GM23338 (cell line): Measurements from ENCODE around the gene RGSL1. TPM values are rescaled to one million over a fixed set of nuclear protein-coding genes. Genes with fewer than 3 reads are reported as not detected.

Experiments
- ATAC-seq: fragments of 200-7000 bp; cut with Tn5 transposase; 3 replicates; pipeline ENCODE4 v1.9.1; 2020
- DNase-seq: peaks from one replicate; pipeline ENCODE4 v3.0.0-alpha.2; 2015; ENCODE audit warnings: low spot score
- H2AFZ ChIP-seq: fragments of 200-600 bp; sonication (generic); 2 replicates; pipeline ENCODE4 v1.8.0; 2016; ENCODE audit warnings: antibody characterized with exemption, mild to moderate bottlenecking, moderate library complexity
- H3F3A ChIP-seq: fragments of 200-600 bp; sonication (generic); replicated peaks from 2 replicates; pipeline ENCODE4 v1.8.0; 2017; ENCODE audit warnings: antibody characterized with exemption, mixed run types, low read depth
- H3K27ac ChIP-seq: fragments of 200-600 bp; sonication (generic); 2 replicates; pipeline ENCODE4 v1.6.1; 2016; ENCODE audit warnings: low read depth
- H3K27me3 ChIP-seq: fragments of 200-600 bp; sonication (generic); 2 replicates; pipeline ENCODE4 v1.8.0; 2016; ENCODE audit warnings: mild to moderate bottlenecking, mixed run types, moderate library complexity; ENCODE audit not compliant: insufficient read depth
- H3K36me3 ChIP-seq: fragments of 200-600 bp; sonication (generic); 2 replicates; pipeline ENCODE4 v1.8.0; 2016; ENCODE audit warnings: mild to moderate bottlenecking; ENCODE audit not compliant: insufficient read depth
- H3K4me1 ChIP-seq: fragments of 200-600 bp; sonication (generic); 2 replicates; pipeline ENCODE4 v1.8.0; 2016; ENCODE audit warnings: mild to moderate bottlenecking, moderate library complexity; ENCODE audit not compliant: insufficient read depth
- H3K4me2 ChIP-seq: fragments of 200-600 bp; sonication (generic); 2 replicates; pipeline ENCODE4 v1.7.1; 2017; ENCODE audit warnings: mixed run types
- H3K4me3 ChIP-seq: fragments of 200-600 bp; sonication (generic); 2 replicates; pipeline ENCODE4 v1.6.1; 2016; ENCODE audit warnings: mixed run types
- H3K79me2 ChIP-seq: fragments of 200-600 bp; sonication (generic); replicated peaks from 2 replicates; pipeline ENCODE4 v1.8.0; 2017; ENCODE audit warnings: mild to moderate bottlenecking; ENCODE audit not compliant: insufficient read depth
- H3K9me2 ChIP-seq: fragments of 200-600 bp; sonication (generic); 2 replicates; pipeline ENCODE4 v1.8.0; 2017; ENCODE audit not compliant: insufficient read depth
- H4K20me1 ChIP-seq: fragments of 200-600 bp; sonication (generic); replicated peaks from 2 replicates; pipeline ENCODE4 v1.8.0; 2017; ENCODE audit warnings: mild to moderate bottlenecking; ENCODE audit not compliant: insufficient read depth
- H3K27ac Mint-ChIP-seq: 2 replicates; pipeline ENCODE4 v1.8.0; 2020; ENCODE audit warnings: inconsistent platforms, mild to moderate bottlenecking, moderate library complexity, mixed read lengths
- H3K27me3 Mint-ChIP-seq: 3 replicates; pipeline ENCODE4 v1.8.0; 2022; ENCODE audit warnings: low read depth, mild to moderate bottlenecking, moderate library complexity, mixed read lengths, inconsistent platforms; ENCODE audit not compliant: insufficient read depth, poor library complexity
- H3K36me3 Mint-ChIP-seq: 3 replicates; pipeline ENCODE4 v1.8.0; 2021; ENCODE audit warnings: low read depth, mild to moderate bottlenecking, inconsistent platforms, moderate library complexity, mixed read lengths
- H3K4me1 Mint-ChIP-seq: 3 replicates; pipeline ENCODE4 v1.8.0; 2020; ENCODE audit warnings: mild to moderate bottlenecking, inconsistent platforms, mixed read lengths
- H3K4me3 Mint-ChIP-seq: 3 replicates; pipeline ENCODE4 v1.8.0; 2021; ENCODE audit warnings: moderate library complexity, mild to moderate bottlenecking, inconsistent platforms, mixed read lengths
- H3K9me3 Mint-ChIP-seq: 3 replicates; pipeline ENCODE4 v1.8.0; 2020; ENCODE audit warnings: moderate library complexity, mild to moderate bottlenecking, inconsistent platforms, mixed read lengths
- CREB1 ChIP-seq: fragments of 250-450 bp; sonication (Bioruptor Pico); IDR thresholded peaks from 2 replicates; pipeline ENCODE4 v1.5.0; 2020; ENCODE audit warnings: low read depth, mild to moderate bottlenecking, moderate library complexity
- EZH2 ChIP-seq: fragments of 200-600 bp; sonication (generic); IDR thresholded peaks from one replicate; pipeline ENCODE4 v1.8.0; 2017; ENCODE audit warnings: antibody characterized with exemption, mild to moderate bottlenecking, low read depth; ENCODE audit not compliant: unreplicated experiment
- EZH2phosphoT487 ChIP-seq: fragments of 200-600 bp; sonication (generic); IDR thresholded peaks from one replicate; pipeline ENCODE4 v1.8.1; 2018; ENCODE audit warnings: antibody characterized with exemption; ENCODE audit not compliant: unreplicated experiment
- JUNB ChIP-seq: IDR thresholded peaks from one replicate; pipeline ENCODE4 v1.6.1; 2016; ENCODE audit warnings: antibody characterized with exemption; ENCODE audit not compliant: unreplicated experiment
- NANOG ChIP-seq: IDR thresholded peaks from 2 replicates; pipeline ENCODE4 v1.6.1; 2016; ENCODE audit warnings: antibody characterized with exemption, borderline replicate concordance
- POLR2AphosphoS5 ChIP-seq: IDR thresholded peaks from 2 replicates; pipeline ENCODE4 v1.6.1; 2016; ENCODE audit warnings: antibody characterized with exemption, low read depth
- STAT1 ChIP-seq: IDR thresholded peaks from one replicate; pipeline ENCODE4 v1.6.1; 2016; ENCODE audit warnings: antibody characterized with exemption; ENCODE audit not compliant: unreplicated experiment
- ZNF114 ChIP-seq: fragments of 250-450 bp; sonication (Bioruptor Pico); IDR thresholded peaks from 2 replicates; pipeline ENCODE4 v1.5.0; 2020; ENCODE audit warnings: mild to moderate bottlenecking, moderate library complexity
- ZNF331 ChIP-seq: fragments of 250-450 bp; sonication (Bioruptor Pico); IDR thresholded peaks from 2 replicates; pipeline ENCODE4 v1.5.0; 2020; ENCODE audit warnings: low read depth, mild to moderate bottlenecking, moderate library complexity
- polyA plus RNA-seq: library from polyadenylated mRNA; unstranded; fragments of >200 nt; fragmentation: Nextera tagmentation; extraction: Ambion mirVana; gene quantifications from 2 replicates; pipeline ENCODE4 v1.2.1, GENCODE V29; 2016
- total RNA-seq: library from RNA; depleted of rRNA; stranded (reverse); fragments of >200 nt; shearing (Covaris generic); gene quantifications from 2 replicates; pipeline ENCODE4 v1.2.3, GENCODE V29; 2014
- TF ChIP-seq, protein P1 (sequence below): IDR thresholded peaks from 2 replicates; pipeline ENCODE4 v1.6.1; 2016; ENCODE audit warnings: antibody characterized with exemption
- TF ChIP-seq, protein P2 (sequence below): IDR thresholded peaks from one replicate; pipeline ENCODE4 v1.6.1; 2018; ENCODE audit warnings: antibody characterized with exemption; ENCODE audit not compliant: unreplicated experiment
- TF ChIP-seq, protein P3 (sequence below), 2 experiments: fragments of 200-600 bp in 1 of 2; sonication (generic) in 1 of 2; conservative IDR thresholded peaks; 2 replicates each; pipeline versions ENCODE4 v1.5.1 to v1.6.1; 2016 to 2017; ENCODE audit warnings: antibody characterized with exemption in 2 of 2, low read depth in 2 of 2, mild to moderate bottlenecking in 2 of 2, moderate library complexity in 1 of 2
- TF ChIP-seq, protein P4 (sequence below): fragments of 250-450 bp; sonication (Bioruptor Pico); IDR thresholded peaks from 2 replicates; pipeline ENCODE4 v1.5.0; 2020; ENCODE audit warnings: mild to moderate bottlenecking, moderate library complexity

The RGSL1 gene
- total and polyA plus RNA-seq, 2 experiments from 2014 or later, result not detected

DNA sequence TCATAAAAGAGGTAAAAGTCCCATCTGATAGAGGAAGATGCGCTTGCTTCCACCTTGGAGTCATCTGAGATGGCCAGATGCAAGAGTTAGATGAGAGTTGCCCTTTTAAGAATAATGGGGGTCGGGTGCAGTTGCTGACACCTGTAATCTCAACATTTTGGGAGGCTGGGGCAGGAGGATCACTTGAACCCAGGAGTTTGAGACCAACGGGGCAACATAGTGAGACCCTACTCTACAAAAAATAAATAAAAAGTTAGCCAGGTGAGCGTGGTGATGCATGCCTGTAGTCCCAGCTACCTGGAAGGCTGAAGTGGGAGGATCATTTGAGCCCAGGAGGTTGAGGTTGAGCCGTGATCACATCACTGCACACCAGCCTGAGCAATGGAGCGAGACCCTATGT lies 36.0 kb upstream of the RGSL1 start:
- H3K27ac ChIP-seq, result no peak overlapping the region
- ATAC-seq (no peak), DNase-seq (no peak)
- H3K4me1 ChIP-seq, result no peaks in the 10 kb centered on the region
- H2AFZ ChIP-seq, result no peak overlapping the region
- no peak overlapping the region for H3K4me2 ChIP-seq
- TF ChIP-seq, protein P1, sequence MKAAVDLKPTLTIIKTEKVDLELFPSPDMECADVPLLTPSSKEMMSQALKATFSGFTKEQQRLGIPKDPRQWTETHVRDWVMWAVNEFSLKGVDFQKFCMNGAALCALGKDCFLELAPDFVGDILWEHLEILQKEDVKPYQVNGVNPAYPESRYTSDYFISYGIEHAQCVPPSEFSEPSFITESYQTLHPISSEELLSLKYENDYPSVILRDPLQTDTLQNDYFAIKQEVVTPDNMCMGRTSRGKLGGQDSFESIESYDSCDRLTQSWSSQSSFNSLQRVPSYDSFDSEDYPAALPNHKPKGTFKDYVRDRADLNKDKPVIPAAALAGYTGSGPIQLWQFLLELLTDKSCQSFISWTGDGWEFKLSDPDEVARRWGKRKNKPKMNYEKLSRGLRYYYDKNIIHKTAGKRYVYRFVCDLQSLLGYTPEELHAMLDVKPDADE, result no peak
- TF ChIP-seq, protein P2, sequence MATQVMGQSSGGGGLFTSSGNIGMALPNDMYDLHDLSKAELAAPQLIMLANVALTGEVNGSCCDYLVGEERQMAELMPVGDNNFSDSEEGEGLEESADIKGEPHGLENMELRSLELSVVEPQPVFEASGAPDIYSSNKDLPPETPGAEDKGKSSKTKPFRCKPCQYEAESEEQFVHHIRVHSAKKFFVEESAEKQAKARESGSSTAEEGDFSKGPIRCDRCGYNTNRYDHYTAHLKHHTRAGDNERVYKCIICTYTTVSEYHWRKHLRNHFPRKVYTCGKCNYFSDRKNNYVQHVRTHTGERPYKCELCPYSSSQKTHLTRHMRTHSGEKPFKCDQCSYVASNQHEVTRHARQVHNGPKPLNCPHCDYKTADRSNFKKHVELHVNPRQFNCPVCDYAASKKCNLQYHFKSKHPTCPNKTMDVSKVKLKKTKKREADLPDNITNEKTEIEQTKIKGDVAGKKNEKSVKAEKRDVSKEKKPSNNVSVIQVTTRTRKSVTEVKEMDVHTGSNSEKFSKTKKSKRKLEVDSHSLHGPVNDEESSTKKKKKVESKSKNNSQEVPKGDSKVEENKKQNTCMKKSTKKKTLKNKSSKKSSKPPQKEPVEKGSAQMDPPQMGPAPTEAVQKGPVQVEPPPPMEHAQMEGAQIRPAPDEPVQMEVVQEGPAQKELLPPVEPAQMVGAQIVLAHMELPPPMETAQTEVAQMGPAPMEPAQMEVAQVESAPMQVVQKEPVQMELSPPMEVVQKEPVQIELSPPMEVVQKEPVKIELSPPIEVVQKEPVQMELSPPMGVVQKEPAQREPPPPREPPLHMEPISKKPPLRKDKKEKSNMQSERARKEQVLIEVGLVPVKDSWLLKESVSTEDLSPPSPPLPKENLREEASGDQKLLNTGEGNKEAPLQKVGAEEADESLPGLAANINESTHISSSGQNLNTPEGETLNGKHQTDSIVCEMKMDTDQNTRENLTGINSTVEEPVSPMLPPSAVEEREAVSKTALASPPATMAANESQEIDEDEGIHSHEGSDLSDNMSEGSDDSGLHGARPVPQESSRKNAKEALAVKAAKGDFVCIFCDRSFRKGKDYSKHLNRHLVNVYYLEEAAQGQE, result no peak
- TF ChIP-seq JUNB, result no peak
- no peak for TF ChIP-seq EZH2
- no peak for TF ChIP-seq ZNF114
- TF ChIP-seq NANOG, result no peak
- TF ChIP-seq, protein P3, sequence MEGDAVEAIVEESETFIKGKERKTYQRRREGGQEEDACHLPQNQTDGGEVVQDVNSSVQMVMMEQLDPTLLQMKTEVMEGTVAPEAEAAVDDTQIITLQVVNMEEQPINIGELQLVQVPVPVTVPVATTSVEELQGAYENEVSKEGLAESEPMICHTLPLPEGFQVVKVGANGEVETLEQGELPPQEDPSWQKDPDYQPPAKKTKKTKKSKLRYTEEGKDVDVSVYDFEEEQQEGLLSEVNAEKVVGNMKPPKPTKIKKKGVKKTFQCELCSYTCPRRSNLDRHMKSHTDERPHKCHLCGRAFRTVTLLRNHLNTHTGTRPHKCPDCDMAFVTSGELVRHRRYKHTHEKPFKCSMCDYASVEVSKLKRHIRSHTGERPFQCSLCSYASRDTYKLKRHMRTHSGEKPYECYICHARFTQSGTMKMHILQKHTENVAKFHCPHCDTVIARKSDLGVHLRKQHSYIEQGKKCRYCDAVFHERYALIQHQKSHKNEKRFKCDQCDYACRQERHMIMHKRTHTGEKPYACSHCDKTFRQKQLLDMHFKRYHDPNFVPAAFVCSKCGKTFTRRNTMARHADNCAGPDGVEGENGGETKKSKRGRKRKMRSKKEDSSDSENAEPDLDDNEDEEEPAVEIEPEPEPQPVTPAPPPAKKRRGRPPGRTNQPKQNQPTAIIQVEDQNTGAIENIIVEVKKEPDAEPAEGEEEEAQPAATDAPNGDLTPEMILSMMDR (conservative IDR thresholded peaks at IDR 0.05; ENCODE audit: low read depth in 2 of 2), result no peak
- no peak for TF ChIP-seq POLR2AphosphoS5
- TF ChIP-seq, protein P4, sequence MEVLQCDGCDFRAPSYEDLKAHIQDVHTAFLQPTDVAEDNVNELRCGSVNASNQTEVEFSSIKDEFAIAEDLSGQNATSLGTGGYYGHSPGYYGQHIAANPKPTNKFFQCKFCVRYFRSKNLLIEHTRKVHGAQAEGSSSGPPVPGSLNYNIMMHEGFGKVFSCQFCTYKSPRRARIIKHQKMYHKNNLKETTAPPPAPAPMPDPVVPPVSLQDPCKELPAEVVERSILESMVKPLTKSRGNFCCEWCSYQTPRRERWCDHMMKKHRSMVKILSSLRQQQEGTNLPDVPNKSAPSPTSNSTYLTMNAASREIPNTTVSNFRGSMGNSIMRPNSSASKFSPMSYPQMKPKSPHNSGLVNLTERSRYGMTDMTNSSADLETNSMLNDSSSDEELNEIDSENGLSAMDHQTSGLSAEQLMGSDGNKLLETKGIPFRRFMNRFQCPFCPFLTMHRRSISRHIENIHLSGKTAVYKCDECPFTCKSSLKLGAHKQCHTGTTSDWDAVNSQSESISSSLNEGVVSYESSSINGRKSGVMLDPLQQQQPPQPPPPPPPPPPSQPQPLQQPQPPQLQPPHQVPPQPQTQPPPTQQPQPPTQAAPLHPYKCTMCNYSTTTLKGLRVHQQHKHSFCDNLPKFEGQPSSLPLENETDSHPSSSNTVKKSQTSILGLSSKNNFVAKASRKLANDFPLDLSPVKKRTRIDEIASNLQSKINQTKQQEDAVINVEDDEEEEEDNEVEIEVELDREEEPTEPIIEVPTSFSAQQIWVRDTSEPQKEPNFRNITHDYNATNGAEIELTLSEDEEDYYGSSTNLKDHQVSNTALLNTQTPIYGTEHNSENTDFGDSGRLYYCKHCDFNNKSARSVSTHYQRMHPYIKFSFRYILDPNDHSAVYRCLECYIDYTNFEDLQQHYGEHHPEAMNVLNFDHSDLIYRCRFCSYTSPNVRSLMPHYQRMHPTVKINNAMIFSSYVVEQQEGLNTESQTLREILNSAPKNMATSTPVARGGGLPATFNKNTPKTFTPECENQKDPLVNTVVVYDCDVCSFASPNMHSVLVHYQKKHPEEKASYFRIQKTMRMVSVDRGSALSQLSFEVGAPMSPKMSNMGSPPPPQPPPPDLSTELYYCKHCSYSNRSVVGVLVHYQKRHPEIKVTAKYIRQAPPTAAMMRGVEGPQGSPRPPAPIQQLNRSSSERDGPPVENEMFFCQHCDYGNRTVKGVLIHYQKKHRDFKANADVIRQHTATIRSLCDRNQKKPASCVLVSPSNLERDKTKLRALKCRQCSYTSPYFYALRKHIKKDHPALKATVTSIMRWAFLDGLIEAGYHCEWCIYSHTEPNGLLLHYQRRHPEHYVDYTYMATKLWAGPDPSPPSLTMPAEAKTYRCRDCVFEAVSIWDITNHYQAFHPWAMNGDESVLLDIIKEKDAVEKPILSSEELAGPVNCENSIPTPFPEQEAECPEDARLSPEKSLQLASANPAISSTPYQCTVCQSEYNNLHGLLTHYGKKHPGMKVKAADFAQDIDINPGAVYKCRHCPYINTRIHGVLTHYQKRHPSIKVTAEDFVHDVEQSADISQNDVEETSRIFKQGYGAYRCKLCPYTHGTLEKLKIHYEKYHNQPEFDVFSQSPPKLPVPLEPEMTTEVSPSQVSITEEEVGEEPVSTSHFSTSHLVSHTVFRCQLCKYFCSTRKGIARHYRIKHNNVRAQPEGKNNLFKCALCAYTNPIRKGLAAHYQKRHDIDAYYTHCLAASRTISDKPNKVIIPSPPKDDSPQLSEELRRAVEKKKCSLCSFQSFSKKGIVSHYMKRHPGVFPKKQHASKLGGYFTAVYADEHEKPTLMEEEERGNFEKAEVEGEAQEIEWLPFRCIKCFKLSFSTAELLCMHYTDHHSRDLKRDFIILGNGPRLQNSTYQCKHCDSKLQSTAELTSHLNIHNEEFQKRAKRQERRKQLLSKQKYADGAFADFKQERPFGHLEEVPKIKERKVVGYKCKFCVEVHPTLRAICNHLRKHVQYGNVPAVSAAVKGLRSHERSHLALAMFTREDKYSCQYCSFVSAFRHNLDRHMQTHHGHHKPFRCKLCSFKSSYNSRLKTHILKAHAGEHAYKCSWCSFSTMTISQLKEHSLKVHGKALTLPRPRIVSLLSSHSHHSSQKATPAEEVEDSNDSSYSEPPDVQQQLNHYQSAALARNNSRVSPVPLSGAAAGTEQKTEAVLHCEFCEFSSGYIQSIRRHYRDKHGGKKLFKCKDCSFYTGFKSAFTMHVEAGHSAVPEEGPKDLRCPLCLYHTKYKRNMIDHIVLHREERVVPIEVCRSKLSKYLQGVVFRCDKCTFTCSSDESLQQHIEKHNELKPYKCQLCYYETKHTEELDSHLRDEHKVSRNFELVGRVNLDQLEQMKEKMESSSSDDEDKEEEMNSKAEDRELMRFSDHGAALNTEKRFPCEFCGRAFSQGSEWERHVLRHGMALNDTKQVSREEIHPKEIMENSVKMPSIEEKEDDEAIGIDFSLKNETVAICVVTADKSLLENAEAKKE (CRISPR knock-in tag), result no peak
- no peak for TF ChIP-seq STAT1
- no peak for TF ChIP-seq EZH2phosphoT487
- no peak for TF ChIP-seq CREB1 (CRISPR knock-in tag)
- TF ChIP-seq ZNF331 (CRISPR knock-in tag), result no peak
- Mint-ChIP-seq H3K36me3 (no peaks in the 10 kb centered on the region), H3K9me3 (no peaks in the 10 kb centered on the region), H3K27me3 (no peaks in the 10 kb centered on the region), H3K27ac (no peak overlapping the region), H3K4me3 (no peak overlapping the region), H3K4me1 (peaks cover 2% of the 10 kb centered on the region; the same call in 2 of the 3 replicates)
- H3K4me3 ChIP-seq, result no peak overlapping the region
- no peaks in the 10 kb centered on the region for H3F3A ChIP-seq
- no peaks in the 10 kb centered on the region for H4K20me1 ChIP-seq
- no peaks in the 10 kb centered on the region for H3K79me2 ChIP-seq
- H3K27me3 ChIP-seq, result no peaks in the 10 kb centered on the region
- no peaks in the 10 kb centered on the region for H3K9me2 ChIP-seq
- no peaks in the 10 kb centered on the region for H3K36me3 ChIP-seq
